D341Med (cell line): Measurements from ENCODE around the gene USP28.
"Not testable (repeated sequence)": the region's sequence is repeated elsewhere in the genome, so short reads cannot be mapped to it uniquely, and the experiment has no call there.

ENCODE experiments used
- DNase-seq: peaks from one replicate; pipeline ENCODE4 v3.0.0; 2012; ENCODE audit warnings: low spot score

The USP28 gene

GRCh38 chr11:113838005-113838404, 37.4 kb downstream of the USP28 start:
- DNase-seq = no peak

DNA sequence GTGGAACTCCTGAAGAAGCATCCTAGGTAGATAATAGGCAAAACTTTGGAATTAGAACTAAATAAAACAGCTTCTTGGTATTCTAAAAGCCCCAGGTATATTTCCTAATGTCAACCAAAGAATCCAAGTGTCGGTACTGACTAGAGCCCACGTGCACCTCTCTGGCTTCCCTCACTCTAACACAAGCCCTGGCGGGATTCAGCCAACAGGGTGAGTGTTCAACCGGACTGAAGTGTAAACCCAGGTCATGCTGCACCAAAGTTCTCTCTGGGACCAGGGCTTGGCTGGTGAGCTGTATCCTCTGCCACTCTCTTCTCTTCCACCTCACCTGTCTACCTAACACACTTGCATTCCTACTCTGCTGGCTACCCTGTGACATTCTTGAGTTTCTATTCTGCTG, 40.1 kb downstream of the USP28 start:
- DNase-seq = no peak

- DNase-seq = no peak
Measured at GRCh38 chr11:113833151-113833550, 42.2 kb downstream of the USP28 start.

DNA sequence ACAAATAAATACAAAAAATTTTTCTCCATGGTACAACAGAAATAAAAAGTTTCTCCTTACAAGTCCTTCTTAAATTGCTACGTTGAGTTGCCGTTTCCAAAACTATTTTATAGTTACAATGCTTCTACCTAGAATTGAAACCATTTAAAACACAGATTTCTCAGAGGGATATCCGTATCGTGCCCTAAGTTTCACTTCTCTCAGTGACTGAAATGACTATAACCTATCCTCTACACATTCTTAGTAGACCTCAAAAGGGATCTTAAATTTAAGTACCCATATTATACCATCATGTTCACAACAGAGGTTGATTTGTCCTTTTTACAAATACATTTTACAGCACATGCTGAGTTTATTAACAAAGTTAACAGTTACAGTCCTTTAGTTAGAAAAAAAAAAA, 44.1 kb downstream of the USP28 start:
- no peak for DNase-seq

DNA sequence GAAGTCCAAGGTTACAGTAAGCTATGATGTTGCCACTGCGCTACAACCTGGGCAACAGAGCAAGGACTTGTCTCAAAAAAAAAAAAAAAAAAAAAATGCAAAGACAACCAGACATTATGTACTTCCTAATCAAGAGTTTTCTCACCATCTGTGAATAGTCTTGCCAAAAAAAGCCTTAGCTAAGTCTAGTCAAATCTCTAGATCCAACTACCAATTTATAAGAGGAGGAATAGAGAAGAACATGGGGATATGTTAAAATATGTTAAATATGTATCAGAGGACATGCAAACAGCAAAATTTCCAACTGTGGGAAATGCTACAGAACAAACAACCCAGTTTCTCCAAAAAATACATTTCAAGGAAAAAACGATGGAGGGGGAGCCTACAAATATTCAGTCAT, 45.6 kb downstream of the USP28 start:
- DNase-seq = no peak

- DNase-seq = no peak
Measured at GRCh38 chr11:113828191-113828590, 47.2 kb downstream of the USP28 start.

GRCh38 chr11:113827477-113827876, 47.9 kb downstream of the USP28 start:
- no peak for DNase-seq

DNA sequence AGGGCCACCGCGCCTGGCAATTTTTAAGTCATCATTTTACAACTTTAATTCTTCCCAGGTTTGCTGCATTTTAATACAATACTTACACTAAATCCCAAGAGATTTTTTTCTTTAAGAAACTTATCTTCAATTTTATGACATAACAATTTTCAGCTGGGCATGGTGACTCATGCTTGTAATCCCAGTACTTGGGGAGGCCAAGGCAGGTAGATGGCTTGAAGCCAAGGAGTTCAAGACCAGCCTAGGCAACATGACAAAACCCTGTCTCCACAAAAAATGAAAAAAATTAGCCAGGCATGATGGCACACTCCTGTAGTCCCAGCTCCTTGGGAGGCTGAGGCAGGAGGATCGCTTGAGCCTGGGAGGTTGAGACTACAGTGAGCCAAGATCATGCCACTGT, 56.9 kb downstream of the USP28 start:
- no peak for DNase-seq

DNA sequence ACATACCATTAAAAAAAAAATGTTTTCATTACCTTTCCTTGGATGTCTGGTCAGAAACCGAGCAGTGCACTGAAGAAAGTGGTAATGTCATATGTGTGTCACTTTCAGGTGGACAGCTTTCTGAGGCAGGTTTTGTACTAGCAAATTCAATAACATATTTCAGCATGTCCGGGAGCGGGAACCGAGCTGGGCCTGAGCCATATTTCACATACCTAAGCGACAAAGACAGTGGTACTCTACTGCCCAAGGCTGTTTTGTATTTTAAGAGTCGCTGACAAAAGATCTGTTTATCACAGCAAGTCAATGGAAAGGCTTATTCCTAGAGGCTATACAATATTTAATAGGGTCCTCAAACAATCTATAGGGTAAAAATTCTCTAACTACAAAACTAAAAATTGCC, 57.7 kb downstream of the USP28 start:
- DNase-seq = no peak

GRCh38 chr11:113817162-113817561, 58.2 kb downstream of the USP28 start:
- no peak for DNase-seq

DNA sequence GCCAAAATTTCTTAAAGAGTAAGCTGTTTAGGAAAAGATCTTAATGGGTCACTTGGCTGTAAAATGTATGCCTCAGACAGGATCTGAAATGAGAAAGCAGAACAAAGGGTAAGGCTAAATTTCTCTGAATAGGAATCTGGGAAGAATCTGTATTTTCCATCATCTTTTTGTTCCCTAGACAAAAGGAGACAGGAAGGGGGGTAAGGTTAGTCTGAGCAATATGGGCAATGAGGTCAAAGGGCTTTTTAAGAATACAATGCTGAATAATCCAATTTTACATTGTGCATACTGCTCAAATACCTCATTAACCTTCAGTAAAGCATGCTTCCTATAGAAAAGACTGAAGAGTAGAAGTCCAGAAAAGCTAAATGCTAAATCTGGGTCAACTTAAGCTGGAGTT, 61.2 kb downstream of the USP28 start:
- no peak for DNase-seq

DNA sequence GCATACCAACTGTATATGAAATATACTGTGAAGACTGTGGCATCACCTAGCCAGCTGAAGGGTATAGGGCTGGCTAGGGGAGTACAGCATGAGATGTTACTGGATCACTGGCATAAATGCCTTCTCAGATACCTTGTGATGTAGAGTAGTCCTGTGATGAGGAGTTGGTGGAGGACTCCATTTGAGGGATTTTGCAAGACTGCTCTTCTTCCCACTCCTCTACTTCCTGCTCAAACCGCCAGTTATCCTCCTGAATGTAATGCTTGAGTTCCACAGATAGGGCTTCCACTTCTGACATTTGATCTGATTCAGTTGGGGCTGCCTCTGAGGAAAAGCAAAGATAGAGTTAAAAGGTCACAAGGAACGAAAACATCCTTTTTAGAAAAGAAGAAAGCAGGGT, 66.4 kb downstream of the USP28 start:
- no peak for DNase-seq

DNA sequence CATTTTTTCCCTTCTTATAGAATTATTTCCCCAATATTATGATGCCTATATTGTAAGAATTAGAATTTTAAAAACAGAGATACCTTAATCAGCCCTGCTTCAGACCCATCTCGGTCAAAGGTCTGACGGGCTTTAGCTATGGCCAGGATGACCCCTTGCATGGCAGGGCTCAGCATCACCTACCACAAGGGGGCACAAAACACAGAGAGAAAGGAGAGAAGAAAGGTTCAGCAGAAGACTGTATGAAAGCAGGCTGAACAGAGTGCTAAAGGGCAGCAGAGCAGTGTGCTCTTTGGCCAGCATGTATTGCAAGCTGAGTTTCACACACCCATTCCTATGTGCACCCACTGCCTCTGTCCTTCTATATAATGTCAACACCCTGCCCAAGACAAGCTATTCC, 69.0 kb downstream of the USP28 start:
- peak; percentile 53 for DNase-seq

DNA sequence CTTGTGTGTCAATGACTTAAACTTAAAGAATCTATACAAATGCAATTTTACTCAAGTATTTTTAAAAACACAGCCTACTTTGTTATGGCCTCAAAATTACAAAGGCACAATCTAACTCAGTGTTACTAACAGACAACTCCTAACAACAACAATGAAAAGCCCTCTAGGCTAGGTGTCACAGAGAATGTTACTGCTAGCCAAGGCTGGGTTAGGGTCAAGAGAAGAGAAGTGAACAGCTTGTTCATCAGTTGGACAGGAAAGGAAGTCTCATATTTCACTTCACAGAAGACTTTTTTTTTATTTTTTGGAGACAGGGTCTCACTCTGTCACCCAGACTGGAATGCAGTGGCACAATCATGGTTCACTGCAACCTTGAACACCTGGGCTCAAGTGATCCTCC, 69.7 kb downstream of the USP28 start:
- no peak for DNase-seq

- DNase-seq = no peak
Measured at GRCh38 chr11:113802621-113803020, 72.8 kb downstream of the USP28 start.

DNA sequence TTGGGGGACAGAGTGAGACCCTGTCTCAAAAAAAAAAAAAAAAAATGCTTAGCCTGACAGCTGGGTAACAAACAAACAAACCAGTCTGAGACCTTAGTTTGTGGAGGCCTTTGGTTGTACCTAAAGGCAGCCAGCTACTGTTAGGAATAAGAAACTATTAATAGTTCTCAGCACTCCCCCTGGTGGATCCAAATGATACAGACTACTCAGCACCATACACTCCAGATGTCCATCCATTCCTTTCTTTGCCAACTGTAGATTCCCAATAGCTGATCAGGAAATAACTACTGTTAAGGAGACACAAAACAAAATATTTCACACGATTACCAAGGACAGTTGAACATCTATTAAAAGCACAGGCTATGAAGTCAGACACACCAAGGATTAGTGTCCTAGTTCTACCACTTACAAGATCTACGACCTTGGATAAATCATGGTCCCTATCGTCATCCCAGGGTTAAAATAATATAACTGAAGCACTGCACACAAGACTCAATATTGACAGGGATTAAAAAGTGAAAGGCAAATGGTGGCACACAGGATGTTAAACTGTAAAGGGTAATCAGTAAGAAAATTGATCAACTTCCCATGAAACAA, 78.6 kb downstream of the USP28 start:
- peak; percentile 63 for DNase-seq

DNA sequence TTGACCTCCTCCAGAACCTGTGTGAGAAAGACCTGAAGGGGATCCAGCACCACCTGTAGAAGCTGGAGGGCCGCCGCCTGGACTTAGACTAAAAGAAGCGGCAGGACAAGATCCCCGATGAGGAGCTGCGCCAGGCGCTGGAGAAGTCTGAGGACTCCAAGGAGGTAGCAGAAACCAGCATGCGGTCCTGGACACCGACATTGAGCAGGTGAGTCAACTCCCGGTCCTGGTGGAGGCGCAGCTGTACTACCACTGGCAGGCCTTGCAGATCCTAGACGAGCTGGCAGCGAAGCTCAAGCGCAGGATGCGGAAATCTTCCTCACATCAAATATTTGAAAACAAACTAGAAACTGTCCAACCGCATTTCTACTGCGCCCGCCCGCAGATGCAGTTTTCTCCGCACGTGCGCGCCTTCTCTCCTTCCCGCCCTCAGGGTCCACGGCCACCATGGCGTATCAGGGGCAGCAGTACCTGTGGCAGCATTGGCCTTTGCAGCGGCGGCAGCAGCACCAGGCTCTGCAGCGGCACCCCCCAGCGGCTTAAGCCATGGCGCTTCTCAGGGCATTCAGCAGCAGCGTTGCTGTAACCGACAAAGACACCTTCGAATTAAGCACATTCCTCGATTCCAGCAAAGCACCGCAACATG, 85.6 kb downstream of the USP28 start:
- DNase-seq = no peak

DNA sequence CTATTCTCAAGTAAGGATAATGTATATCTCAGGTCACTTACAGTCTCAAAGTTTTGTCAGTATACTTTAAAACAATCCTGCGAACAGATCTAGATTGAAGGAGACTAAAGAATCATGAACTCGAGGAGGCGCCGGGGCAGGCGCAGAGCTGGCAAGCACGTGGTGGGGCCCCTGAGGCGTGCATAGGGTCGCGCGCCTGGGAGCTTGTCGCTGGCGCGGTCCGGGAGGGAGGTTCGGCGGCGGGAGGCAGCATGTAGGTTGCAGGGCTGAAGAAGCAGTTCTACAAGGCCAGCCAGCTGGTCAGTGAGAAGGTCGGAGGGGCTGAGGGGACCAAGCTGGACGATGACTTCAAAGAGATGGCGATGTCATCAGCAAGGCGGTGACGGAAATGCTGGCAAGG, 86.4 kb downstream of the USP28 start:
- DNase-seq = not testable (repeated sequence)

GRCh38 chr11:113782134-113782533, 93.2 kb downstream of the USP28 start:
- DNase-seq = no peak

DNA sequence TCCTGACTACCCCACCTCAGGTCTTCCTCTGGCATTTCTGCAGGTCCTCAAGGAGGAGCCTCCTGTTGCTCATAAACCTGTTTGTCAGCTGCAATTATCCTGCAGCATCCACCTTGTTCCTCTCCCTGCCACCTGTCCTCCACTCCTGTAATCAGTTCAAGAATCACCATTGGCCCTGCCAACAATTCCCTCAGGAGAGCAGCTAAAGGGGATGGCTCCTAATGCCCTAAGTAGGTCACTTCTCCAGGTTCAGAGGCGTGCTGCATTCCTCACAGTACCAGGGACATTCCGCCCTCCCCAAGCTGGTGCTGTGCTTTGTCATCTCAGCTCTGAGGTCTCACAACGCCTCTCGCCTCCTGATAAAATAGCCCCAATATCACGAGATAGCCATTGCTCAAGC, 93.7 kb downstream of the USP28 start:
- DNase-seq = no peak

GRCh38 chr11:113779496-113779895, 95.9 kb downstream of the USP28 start, which contains the start of gene CLDN25:
Gene CLDN25 (plus strand): TSS chr11:113779796. CDS start chr11:113779796, 0 bp downstream.
- DNase-seq = no peak

DNA sequence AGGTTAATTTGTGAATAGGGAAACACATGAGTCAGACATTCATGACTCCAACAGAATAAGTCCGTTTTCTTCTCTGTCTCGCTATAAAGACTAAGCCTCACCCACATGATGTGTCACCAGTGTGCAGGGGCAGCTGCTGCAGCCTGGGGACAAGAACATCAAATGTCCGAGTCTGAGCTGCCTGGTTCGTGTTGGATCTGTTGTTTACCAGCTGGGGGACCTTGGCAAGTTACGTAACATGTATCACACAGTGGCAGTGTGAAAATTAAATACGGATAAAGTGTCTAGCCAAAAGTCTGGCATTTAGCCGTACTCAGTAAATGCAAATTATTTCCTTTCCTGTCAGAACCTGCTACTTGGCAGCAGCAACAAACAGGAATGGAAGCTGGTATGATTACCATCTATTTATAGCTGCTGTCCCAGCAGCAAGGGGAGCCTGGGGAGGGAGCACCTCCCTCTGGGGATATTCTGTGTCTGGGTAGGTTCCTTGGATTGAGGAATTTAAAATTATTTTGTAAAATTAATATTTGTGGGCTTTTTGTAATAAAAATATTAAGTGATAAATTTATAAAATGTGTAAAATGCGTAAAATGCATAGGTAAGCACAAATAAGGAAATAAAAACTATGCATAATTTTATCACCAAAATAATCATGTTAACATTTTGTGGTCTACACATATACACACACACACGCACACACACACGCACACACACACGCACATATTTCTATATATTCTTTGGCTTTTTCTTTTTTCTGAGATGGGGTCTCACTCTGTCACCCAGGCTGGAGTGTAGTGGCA, 97.1 kb downstream of the USP28 start:
- no peak for DNase-seq

- no peak for DNase-seq
Measured at GRCh38 chr11:113774174-113774503, 101.2 kb downstream of the USP28 start.
